Smooth muscle cell (in vitro differentiated cells): Measurements from ENCODE around the gene PAGR1. TPM values are rescaled to one million over a fixed set of nuclear protein-coding genes. Genes with fewer than 3 reads are reported as not detected.
A peak's percentile ranks its signal among the peaks of the same experiment; 100 is the strongest.
"Not testable (repeated sequence)": the region's sequence is repeated elsewhere in the genome, so short reads cannot be mapped to it uniquely, and the experiment has no call there.

Experiments used
- DNase-seq: peaks from one replicate; lab custom pipeline; 2025; ENCODE audit not compliant: unreplicated experiment; lab: John Stamatoyannopoulos, UW
- H2AFZ ChIP-seq: fragments of 200-600 bp; sonication (generic); 2 replicates; pipeline ENCODE4 v1.6.0; 2016; ENCODE audit warnings: antibody characterized with exemption, low read depth, mild to moderate bottlenecking
- H3F3A ChIP-seq: fragments of 200-600 bp; sonication (generic); 2 replicates; pipeline ENCODE4 v1.6.0; 2017; ENCODE audit warnings: antibody characterized with exemption, low read depth
- H3K27ac ChIP-seq: fragments of 200-600 bp; sonication (generic); 2 replicates; pipeline ENCODE4 v1.5.1; 2016; ENCODE audit warnings: low read depth, mild to moderate bottlenecking
- H3K27me3 ChIP-seq: fragments of 200-600 bp; sonication (generic); 2 replicates; pipeline ENCODE4 v1.6.1; 2016; ENCODE audit warnings: low read depth, mild to moderate bottlenecking
- H3K36me3 ChIP-seq: fragments of 200-600 bp; sonication (generic); 2 replicates; pipeline ENCODE4 v1.5.1; 2016; ENCODE audit warnings: low read depth
- H3K4me1 ChIP-seq: fragments of 200-600 bp; sonication (generic); 2 replicates; pipeline ENCODE4 v1.5.1; 2016; ENCODE audit warnings: low read depth
- H3K4me2 ChIP-seq: fragments of 200-600 bp; sonication (generic); 2 replicates; pipeline ENCODE4 v1.6.0; 2016; ENCODE audit warnings: mild to moderate bottlenecking
- H3K4me3 ChIP-seq: fragments of 200-600 bp; sonication (generic); 2 replicates; pipeline ENCODE4 v1.5.1; 2016; ENCODE audit warnings: mild to moderate bottlenecking
- H3K79me2 ChIP-seq: fragments of 200-600 bp; sonication (generic); 2 replicates; pipeline ENCODE4 v1.6.0; 2016; ENCODE audit warnings: low read depth, mild to moderate bottlenecking
- H3K9ac ChIP-seq: fragments of 200-600 bp; sonication (generic); 2 replicates; pipeline ENCODE4 v1.6.0; 2016; ENCODE audit warnings: low read depth
- H3K9me3 ChIP-seq: fragments of 200-600 bp; sonication (generic); replicated peaks from 2 replicates; pipeline ENCODE4 v1.5.1; 2016; ENCODE audit warnings: low read depth
- H4K20me1 ChIP-seq: fragments of 200-600 bp; sonication (generic); 2 replicates; pipeline ENCODE4 v1.6.0; 2016; ENCODE audit warnings: low read depth
- WGBS: methylation state at CpG from one replicate; pipeline ENCODE4 v1.1.7; 2016; ENCODE audit warnings: low lambda C conversion rate; 5-methylcytosine and 5-hydroxymethylcytosine counted together
- polyA plus RNA-seq: library from polyadenylated mRNA; unstranded; fragments of >200 nt; fragmentation: Nextera tagmentation; extraction: Ambion mirVana; gene quantifications from 2 replicates; pipeline ENCODE4 v1.2.1, GENCODE V29; 2016
- total RNA-seq: library from RNA; depleted of rRNA; stranded (reverse); fragments of >200 nt; gene quantifications from 2 replicates; pipeline ENCODE4 v1.2.3, GENCODE V29; 2014
- TF ChIP-seq, protein P1 (sequence below): fragments of 200-600 bp; sonication (generic); IDR thresholded peaks from 2 replicates; pipeline ENCODE4 v1.5.1; 2017; ENCODE audit warnings: borderline replicate concordance, mild to moderate bottlenecking, antibody characterized with exemption; ENCODE audit not compliant: insufficient read depth, poor library complexity, severe bottlenecking

The PAGR1 gene
- total and polyA plus RNA-seq, 2 experiments from 2014 or later, result 15.6 to 34.5 TPM

DNA sequence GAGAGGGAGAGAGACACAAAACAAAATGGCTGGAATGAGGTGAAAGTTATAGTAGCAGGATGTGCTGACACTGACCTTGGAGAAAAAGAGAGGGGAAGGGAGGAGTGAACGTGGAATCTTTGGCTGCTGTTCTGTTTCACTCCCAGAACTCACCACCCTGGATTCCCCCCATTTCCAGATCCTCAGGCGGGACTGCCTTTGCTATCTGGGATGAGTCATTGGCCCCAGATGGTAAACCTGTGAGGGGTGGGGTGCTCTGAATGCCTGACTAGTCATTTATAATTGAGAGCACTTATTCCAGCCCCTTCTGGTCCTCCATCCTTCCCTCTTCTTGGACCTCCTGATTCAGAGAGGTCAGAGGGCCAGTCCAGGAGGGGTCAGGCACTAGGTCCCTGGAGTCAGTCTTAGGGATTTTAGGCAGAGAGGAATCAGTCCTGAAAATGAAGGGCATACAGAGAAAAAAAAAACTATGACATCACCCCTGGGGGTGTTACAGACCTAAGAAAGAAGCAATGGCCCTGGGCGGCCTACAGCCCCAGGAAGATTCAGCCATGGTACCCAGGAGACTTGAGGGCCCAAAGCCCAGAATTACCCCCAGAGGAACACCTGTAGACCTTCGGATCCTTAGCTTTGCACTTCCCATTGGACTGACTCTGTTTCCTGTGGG lies 40.1 kb upstream of the PAGR1 start:
- no peak overlapping the region for H2AFZ ChIP-seq
- H3K27me3 ChIP-seq, result no peaks in the 10 kb centered on the region
- H3F3A ChIP-seq, result no peaks in the 10 kb centered on the region

DNA sequence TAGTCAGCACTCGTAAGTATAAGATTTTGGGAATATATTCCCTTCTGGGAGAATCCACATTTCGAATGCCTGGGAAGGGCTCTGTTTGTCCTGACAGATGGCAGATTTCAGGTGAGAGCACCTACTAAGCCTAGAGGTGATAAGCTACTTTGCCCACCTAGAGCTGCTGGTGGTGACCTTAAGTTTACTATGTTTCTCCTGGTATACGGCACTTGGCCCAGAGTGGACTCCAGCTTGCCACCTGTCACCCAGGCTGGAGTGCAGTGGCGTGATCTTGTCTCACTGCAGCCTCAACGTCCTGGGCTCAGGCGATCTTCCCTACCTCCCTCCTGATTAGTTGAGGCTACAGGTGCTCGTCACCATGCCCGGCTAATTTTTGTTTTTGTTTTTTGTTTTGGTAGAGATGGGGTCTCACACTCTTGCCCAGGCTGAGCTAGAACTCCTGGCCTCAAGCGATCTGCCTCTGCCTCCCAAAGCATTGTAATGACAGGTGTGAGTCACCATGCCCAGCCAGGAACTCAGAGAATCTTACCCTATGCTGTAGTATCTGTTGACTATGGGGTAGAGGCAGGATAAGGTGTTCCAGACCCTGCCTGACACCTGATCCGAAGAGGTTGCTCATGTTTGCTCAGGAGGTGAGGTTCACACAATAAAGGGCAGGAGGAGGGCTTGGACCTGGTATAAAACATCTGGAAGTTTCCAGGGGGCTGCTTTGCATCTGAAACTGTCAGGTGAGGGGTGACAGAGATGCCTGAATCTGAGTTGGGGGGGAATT lies 38.2 kb upstream of the PAGR1 start, which contains the start of gene ZG16:
Gene ZG16 (plus strand): TSS at position 681 of the 775 bp plus-strand sequence. CDS start 1,011 bp downstream, outside the sequence.
- H3K9ac ChIP-seq, result no peak within 1 kb of the TSS
- H3K4me3 ChIP-seq, result no peak within 1 kb of the TSS
- H3F3A ChIP-seq, result no peaks in the 10 kb centered on the region
- no peak for DNase-seq
- TF ChIP-seq, protein P1, sequence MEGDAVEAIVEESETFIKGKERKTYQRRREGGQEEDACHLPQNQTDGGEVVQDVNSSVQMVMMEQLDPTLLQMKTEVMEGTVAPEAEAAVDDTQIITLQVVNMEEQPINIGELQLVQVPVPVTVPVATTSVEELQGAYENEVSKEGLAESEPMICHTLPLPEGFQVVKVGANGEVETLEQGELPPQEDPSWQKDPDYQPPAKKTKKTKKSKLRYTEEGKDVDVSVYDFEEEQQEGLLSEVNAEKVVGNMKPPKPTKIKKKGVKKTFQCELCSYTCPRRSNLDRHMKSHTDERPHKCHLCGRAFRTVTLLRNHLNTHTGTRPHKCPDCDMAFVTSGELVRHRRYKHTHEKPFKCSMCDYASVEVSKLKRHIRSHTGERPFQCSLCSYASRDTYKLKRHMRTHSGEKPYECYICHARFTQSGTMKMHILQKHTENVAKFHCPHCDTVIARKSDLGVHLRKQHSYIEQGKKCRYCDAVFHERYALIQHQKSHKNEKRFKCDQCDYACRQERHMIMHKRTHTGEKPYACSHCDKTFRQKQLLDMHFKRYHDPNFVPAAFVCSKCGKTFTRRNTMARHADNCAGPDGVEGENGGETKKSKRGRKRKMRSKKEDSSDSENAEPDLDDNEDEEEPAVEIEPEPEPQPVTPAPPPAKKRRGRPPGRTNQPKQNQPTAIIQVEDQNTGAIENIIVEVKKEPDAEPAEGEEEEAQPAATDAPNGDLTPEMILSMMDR, result no peak
- no peaks in the 10 kb centered on the region for H3K27me3 ChIP-seq
- no peak within 1 kb of the TSS for H3K4me2 ChIP-seq
- H2AFZ ChIP-seq, result no peak within 1 kb of the TSS
- H3K27ac ChIP-seq, result no peak within 1 kb of the TSS
- H3K36me3 ChIP-seq, result no peaks in the 10 kb centered on the region
- H3K4me1 ChIP-seq, result no peaks in the 10 kb centered on the region
- H3K9me3 ChIP-seq, result no peaks in the 10 kb centered on the region
- H4K20me1 ChIP-seq, result no peaks in the 10 kb centered on the region
- H3K79me2 ChIP-seq, result no peaks in the 10 kb centered on the region
- 79% methylated on average over 10 of the region's 10 CpGs for WGBS

More for the DNA sequence above, 40.1 kb upstream of the PAGR1 start:
- no peaks in the 10 kb centered on the region for H3K4me1 ChIP-seq
- H4K20me1 ChIP-seq, result no peaks in the 10 kb centered on the region
- no peak overlapping the region for H3K4me2 ChIP-seq
- H3K79me2 ChIP-seq, result no peaks in the 10 kb centered on the region
- TF ChIP-seq, protein P1, result no peak
- no peaks in the 10 kb centered on the region for H3K36me3 ChIP-seq
- no peak for DNase-seq
- no peak overlapping the region for H3K9ac ChIP-seq
- no peak overlapping the region for H3K4me3 ChIP-seq
- H3K27ac ChIP-seq, result no peak overlapping the region
- no peaks in the 10 kb centered on the region for H3K9me3 ChIP-seq
- 49% methylated on average over 4 of the region's 4 CpGs for WGBS

DNA sequence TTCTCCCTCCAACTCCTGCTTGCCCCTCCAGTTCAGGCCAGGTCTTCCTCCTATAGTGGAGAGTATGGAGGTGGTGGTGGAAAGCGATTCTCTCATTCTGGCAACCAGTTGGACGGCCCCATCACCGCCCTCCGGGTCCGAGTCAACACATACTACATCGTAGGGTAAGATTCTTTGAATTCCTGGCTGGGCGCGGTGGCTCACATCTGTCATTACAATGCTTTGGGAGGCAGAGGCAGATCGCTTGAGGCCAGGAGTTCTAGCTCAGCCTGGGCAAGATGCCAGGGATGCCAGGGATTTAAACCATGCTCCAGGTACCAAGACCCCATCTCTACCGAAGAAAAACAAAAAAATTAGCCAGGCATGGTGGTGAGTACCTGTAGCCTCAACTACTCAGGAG lies 36.5 kb upstream of the PAGR1 start:
- no peaks in the 10 kb centered on the region for H4K20me1 ChIP-seq
- H3K79me2 ChIP-seq, result no peaks in the 10 kb centered on the region
- no peak for DNase-seq
- H3K27ac ChIP-seq, result no peak overlapping the region
- no peak overlapping the region for H3K9ac ChIP-seq
- H3K27me3 ChIP-seq, result no peaks in the 10 kb centered on the region
- no peak overlapping the region for H3K4me3 ChIP-seq
- 39% methylated on average over 10 of the region's 10 CpGs for WGBS
- no peaks in the 10 kb centered on the region for H3K4me1 ChIP-seq
- H3K36me3 ChIP-seq, result no peaks in the 10 kb centered on the region
- H3K9me3 ChIP-seq, result no peaks in the 10 kb centered on the region
- H3F3A ChIP-seq, result no peaks in the 10 kb centered on the region
- no peak overlapping the region for H3K4me2 ChIP-seq
- TF ChIP-seq, protein P1, result no peak
- no peak overlapping the region for H2AFZ ChIP-seq

DNA sequence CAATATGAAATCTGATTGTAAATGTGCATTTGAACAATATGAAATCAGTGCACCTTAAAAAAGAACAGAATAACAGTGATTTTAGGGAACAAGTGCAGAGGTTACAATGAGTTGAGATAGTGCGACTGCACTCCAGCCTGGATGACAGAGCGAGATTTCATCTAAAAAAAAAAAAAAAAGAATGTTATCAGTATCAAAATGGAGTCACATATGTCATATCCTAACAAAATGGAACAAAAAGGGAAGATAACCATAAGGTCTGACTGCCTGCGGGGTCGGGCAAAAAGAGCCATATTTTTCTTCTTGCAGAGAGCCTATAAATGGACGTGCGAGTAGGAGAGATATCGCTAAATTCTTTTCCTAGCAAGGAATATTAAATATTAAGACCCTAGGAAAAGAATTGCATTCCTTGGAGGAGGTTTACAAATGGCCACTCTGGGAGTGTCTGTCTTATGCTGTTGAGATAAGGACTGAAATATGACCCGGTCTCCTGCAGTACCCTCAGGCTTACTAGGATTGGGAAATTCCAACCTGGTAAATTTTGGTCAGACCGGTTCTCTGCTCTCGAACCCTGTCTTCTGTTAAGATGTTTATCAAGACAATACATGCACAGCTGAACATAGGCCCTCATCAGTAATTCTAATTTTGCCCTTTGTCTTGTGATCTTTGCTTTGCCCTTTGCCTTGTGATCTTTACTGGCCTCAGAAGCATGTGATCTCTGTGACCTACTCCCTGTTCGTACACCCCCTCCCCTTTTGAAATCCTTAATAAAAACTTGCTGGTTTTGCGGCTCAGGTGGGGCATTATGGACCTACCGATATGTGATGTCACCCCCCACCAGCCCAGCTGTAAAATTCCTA lies 32.6 kb upstream of the PAGR1 start:
- not testable (repeated sequence) for H3K9ac ChIP-seq, H3K79me2 ChIP-seq, H2AFZ ChIP-seq, H3K4me3 ChIP-seq, H3K27me3 ChIP-seq, H3F3A ChIP-seq, H3K36me3 ChIP-seq, H3K4me2 ChIP-seq, H4K20me1 ChIP-seq, H3K4me1 ChIP-seq, H3K9me3 ChIP-seq, DNase-seq
- 78% methylated on average over 13 of the region's 13 CpGs for WGBS
- peak overlapping the region; percentile 11 for H3K27ac ChIP-seq
